Common myeloid progenitor, CD34-positive (primary cell): ENCODE measurements around the gene TMOD2.
A peak's percentile ranks its signal among the peaks of the same experiment; 100 is the strongest.

Experiments
- CTCF ChIA-PET: fragments of 350-600 bp; sonication (Branson Sonifier 250); formaldehyde crosslinking; loops from one replicate; lab custom pipeline; 2021; ENCODE audit warnings: antibody characterized with exemption; lab: Charles Lee
- POLR2A ChIA-PET: fragments of 350-600 bp; sonication (Branson Sonifier 250); formaldehyde crosslinking; loops from one replicate; lab custom pipeline; 2021; ENCODE audit warnings: antibody characterized with exemption; lab: Charles Lee
- DNase-seq, 3 donors: peaks; one replicate each; pipeline versions ENCODE4 v3.0.0 to v3.0.0-alpha.2; 2013
- H3K27ac ChIP-seq, 2 experiments: 1 replicate in 1 of 2; 2 replicates in 1 of 2; pipeline ENCODE4 v1.7.0; 2013; ENCODE audit warnings: inconsistent platforms in 2 of 2, low read length in 2 of 2, mild to moderate bottlenecking in 2 of 2, low read depth in 1 of 2, moderate library complexity in 1 of 2; ENCODE audit not compliant: severe bottlenecking in 2 of 2, insufficient read depth in 1 of 2, poor library complexity in 1 of 2
- H3K27me3 ChIP-seq, 5 experiments: replicated peaks in 2 of 5; 1 replicate in 3 of 5; 2 replicates in 2 of 5; pipeline versions ENCODE4 v1.6.1 to v1.7.0; 2013; ENCODE audit warnings: low read length in 4 of 5, mild to moderate bottlenecking in 2 of 5, moderate library complexity in 2 of 5, inconsistent platforms in 1 of 5; ENCODE audit not compliant: insufficient read depth in 5 of 5, control insufficient read depth in 4 of 5
- H3K36me3 ChIP-seq, 4 experiments: 1 replicate in 2 of 4; 2 replicates in 2 of 4; pipeline versions ENCODE4 v1.6.1 to v1.7.0; 2013; ENCODE audit warnings: low read length in 3 of 4, control low read depth in 1 of 4, mild to moderate bottlenecking in 1 of 4; ENCODE audit not compliant: control insufficient read depth in 4 of 4, insufficient read depth in 4 of 4
- H3K4me1 ChIP-seq, 4 experiments: 1 replicate in 3 of 4; 2 replicates in 1 of 4; pipeline versions ENCODE4 v1.6.1 to v1.7.1; 2013; ENCODE audit warnings: low read length in 3 of 4, mild to moderate bottlenecking in 3 of 4, control low read depth in 1 of 4, inconsistent platforms in 1 of 4, moderate library complexity in 1 of 4; ENCODE audit not compliant: control insufficient read depth in 4 of 4, insufficient read depth in 4 of 4; ENCODE audit errors: control extremely low read depth in 1 of 4
- H3K4me3 ChIP-seq, 7 experiments: 1 replicate in 4 of 7; 2 replicates in 3 of 7; pipeline versions ENCODE4 v1.5.1 to v1.7.0; 2013; ENCODE audit warnings: mild to moderate bottlenecking in 7 of 7, low read length in 6 of 7, moderate library complexity in 6 of 7, inconsistent platforms in 2 of 7, low read depth in 2 of 7, control low read depth in 1 of 7; ENCODE audit not compliant: insufficient read depth in 4 of 7, control insufficient read depth in 1 of 7; ENCODE audit errors: extremely low read depth in 1 of 7
- H3K9me3 ChIP-seq, 5 experiments: 1 replicate in 4 of 5; 2 replicates in 1 of 5; pipeline versions ENCODE4 v1.6.1 to v1.7.1; 2013; ENCODE audit warnings: low read length in 4 of 5, mild to moderate bottlenecking in 2 of 5, inconsistent platforms in 1 of 5, low read depth in 1 of 5, moderate library complexity in 1 of 5; ENCODE audit not compliant: control insufficient read depth in 4 of 5, insufficient read depth in 2 of 5; ENCODE audit errors: control extremely low read depth in 1 of 5
- WGBS: methylation state at CpG from one replicate; pipeline ENCODE4 v1.1.5; 2013; ENCODE audit not compliant: insufficient coverage; 5-methylcytosine and 5-hydroxymethylcytosine counted together

The TMOD2 gene

GRCh38 chr15:51816611-51817010, 65.2 kb downstream of the TMOD2 start:
- no peak overlapping the region for H3K27ac ChIP-seq
- ChIA-PET POLR2A (no interaction called here), CTCF (no interaction called here)
- peaks cover 0 to 7% (median 6%) of the 10 kb centered on the region in 5 experiments for H3K9me3 ChIP-seq
- H3K27me3 ChIP-seq, result no peaks in the 10 kb centered on the region
- no peak for DNase-seq
- H3K36me3 ChIP-seq, result peaks cover 0 to 3% (median 0%) of the 10 kb centered on the region in 4 experiments
- H3K4me1 ChIP-seq, result peaks cover 0 to 4% (median 0%) of the 10 kb centered on the region in 4 experiments
- no peak overlapping the region for H3K4me3 ChIP-seq

- Histone ChIP-seq H3K9me3 (peaks cover 0 to 10% (median 6%) of the 10 kb centered on the region in 5 experiments), H3K27ac (no peak overlapping the region), H3K27me3 (no peaks in the 10 kb centered on the region), H3K36me3 (peaks cover 0 to 2% (median 0%) of the 10 kb centered on the region in 4 experiments), H3K4me1 (peaks cover 0 to 4% (median 0%) of the 10 kb centered on the region in 4 experiments), H3K4me3 (no peak overlapping the region)
- DNase-seq, result no peak
- POLR2A ChIA-PET, result no interaction called here
- WGBS, result 89% methylated on average over 3 of the region's 3 CpGs
- CTCF ChIA-PET, result no interaction called here
These were observed 66.8 kb downstream of the TMOD2 start for GRCh38 chr15:51818150-51818549.

DNA sequence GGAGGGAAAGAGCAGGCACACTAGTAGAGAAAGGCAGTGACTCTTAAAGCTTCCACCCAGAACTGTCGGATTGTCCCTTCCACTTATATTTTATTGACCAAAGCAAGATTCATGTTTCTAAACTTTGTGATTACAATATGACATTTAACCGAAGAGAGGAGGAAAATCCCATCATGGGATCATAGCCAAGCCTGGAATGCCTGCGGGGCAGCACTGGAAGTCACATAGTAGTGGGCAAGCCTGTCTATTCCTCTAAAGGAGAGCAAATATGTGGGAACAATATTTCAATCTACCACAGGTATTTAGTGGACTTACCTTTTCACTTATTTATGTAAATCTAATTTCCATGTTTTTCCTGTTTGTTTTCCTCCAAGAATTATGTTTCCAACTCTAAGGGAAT, 74.3 kb downstream of the TMOD2 start:
- H3K36me3 ChIP-seq, result no peaks in the 10 kb centered on the region
- H3K4me3 ChIP-seq, result no peak overlapping the region
- DNase-seq, result no peak
- peaks cover 0 to 8% (median 6%) of the 10 kb centered on the region in 5 experiments for H3K9me3 ChIP-seq
- H3K4me1 ChIP-seq, result peaks cover 0 to 6% (median 4%) of the 10 kb centered on the region in 4 experiments
- ChIA-PET CTCF (no interaction called here), POLR2A (interaction anchor here (1.2 kb wide), 1 partner anchor 31 kb away, joined by 4 read pairs; no protein-coding TSS in a partner anchor)
- H3K27ac ChIP-seq, result no peak overlapping the region
- WGBS, result 100% methylated on average over 2 of the region's 3 CpGs
- H3K27me3 ChIP-seq, result no peaks in the 10 kb centered on the region

GRCh38 chr15:51828621-51829375, 77.4 kb downstream of the TMOD2 start:
- peaks cover 0 to 2% (median 0%) of the 10 kb centered on the region in 4 experiments for H3K36me3 ChIP-seq
- no peak overlapping the region for H3K27ac ChIP-seq
- POLR2A ChIA-PET, result interaction anchor here (0.6 kb wide), 1 partner anchor 10 kb away, joined by 3 read pairs; no protein-coding TSS in a partner anchor
- WGBS, result 94% methylated on average over 7 of the region's 9 CpGs
- peak in 2 of 3 donors; percentile 42 to 47 for DNase-seq
- H3K9me3 ChIP-seq, result no peaks in the 10 kb centered on the region
- peaks cover 11 to 22% (median 15%) of the 10 kb centered on the region in 4 experiments for H3K4me1 ChIP-seq
- no peaks in the 10 kb centered on the region for H3K27me3 ChIP-seq
- H3K4me3 ChIP-seq, result peak overlapping the region in 4 of 7 experiments; percentile 87 to 97 (median 90)
- CTCF ChIA-PET, result no interaction called here

DNA sequence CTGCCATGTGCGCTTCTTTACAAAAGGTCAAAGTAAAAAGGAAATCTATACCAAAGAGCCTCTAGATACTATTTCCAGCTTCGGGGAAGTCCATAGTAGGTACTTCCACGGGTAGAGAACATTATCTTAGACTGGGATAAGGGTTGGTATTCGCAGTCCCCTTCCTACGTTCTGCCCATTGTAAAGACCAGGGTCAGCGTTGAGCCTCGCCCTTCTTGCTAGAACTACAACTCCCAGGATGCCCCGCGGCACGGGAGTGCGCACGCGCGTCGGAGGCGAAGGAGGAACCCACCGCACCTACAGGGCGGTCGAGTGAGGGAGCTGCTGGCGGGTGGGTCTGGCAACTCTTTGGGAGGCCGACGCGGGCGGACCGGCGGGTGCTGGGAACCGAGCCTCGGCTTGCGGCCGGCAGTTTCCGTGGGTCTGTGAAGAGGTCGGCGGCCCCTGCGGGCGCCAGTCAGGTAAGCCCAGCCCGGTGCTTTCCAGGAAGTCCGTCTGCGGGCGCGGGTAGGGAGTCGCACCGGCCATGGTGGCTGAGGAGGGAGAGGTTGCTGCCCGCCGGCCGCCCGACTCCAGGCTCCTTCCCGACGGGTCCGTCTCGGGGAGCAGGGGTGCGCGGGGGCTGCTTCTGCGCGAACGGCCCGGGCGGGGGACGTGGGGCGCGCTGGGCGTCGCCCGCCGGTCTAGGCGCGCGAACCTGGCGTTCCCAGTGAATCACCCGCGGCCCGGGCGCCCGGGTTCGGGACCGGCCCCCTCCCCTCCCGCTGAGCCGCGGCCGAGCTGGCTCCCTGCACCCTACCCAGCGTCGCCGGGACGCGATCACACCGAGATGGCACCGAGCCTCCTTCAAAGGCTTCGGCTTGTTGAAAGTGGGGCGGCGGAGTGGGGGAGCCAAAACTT, 78.2 kb downstream of the TMOD2 start, which contains the start of gene TMOD3:
Gene TMOD3 (plus strand): TSS at position 278 of the 900 bp plus-strand sequence. CDS start 33,232 bp downstream, outside the sequence.
- peaks cover 11 to 22% (median 15%) of the 10 kb centered on the region in 4 experiments for H3K4me1 ChIP-seq
- ChIA-PET CTCF (no interaction called here), POLR2A (interaction anchor here (0.6 to 1.3 kb wide), 4 partner anchors 9 to 52 kb away, joined by 3 to 4 read pairs (median 4); no protein-coding TSS in a partner anchor)
- no peaks in the 10 kb centered on the region for H3K27me3 ChIP-seq
- peak within 1 kb of the TSS; percentile 70 to 89 for H3K27ac ChIP-seq
- peak; percentile 90 to 91 (median 90) for DNase-seq
- H3K4me3 ChIP-seq, result peak within 1 kb of the TSS; percentile 87 to 97 (median 92)
- H3K9me3 ChIP-seq, result no peaks in the 10 kb centered on the region
- peaks cover 0 to 2% (median 0%) of the 10 kb centered on the region in 4 experiments for H3K36me3 ChIP-seq
- 2% methylated on average over 51 of the region's 89 CpGs for WGBS

- peak overlapping the region; percentile 70 to 89 for H3K27ac ChIP-seq
- ChIA-PET CTCF (no interaction called here), POLR2A (interaction anchor here (0.8 to 1.3 kb wide), 3 partner anchors 12 to 52 kb away, joined by 3 to 4 read pairs (median 4); no protein-coding TSS in a partner anchor)
- H3K27me3 ChIP-seq, result no peaks in the 10 kb centered on the region
- H3K9me3 ChIP-seq, result no peaks in the 10 kb centered on the region
- 0% methylated on average over 5 of the region's 8 CpGs for WGBS
- H3K4me3 ChIP-seq, result peak overlapping the region; percentile 87 to 97 (median 92)
- peaks cover 11 to 22% (median 15%) of the 10 kb centered on the region in 4 experiments for H3K4me1 ChIP-seq
- peak in 2 of 3 donors; percentile 22 to 76 for DNase-seq
- peaks cover 0 to 2% (median 0%) of the 10 kb centered on the region in 4 experiments for H3K36me3 ChIP-seq
These were observed 78.9 kb downstream of the TMOD2 start for GRCh38 chr15:51830276-51830806.
